Activated naive CD4-positive, alpha-beta T cell treated with anti-CD3 and anti-CD28 coated beads, Interleukin-2, amount 50 U/mL, for 16 hours (primary cell): ENCODE measurements around the gene EXOC4.

ENCODE experiments used
- DNase-seq: peaks from one replicate; pipeline ENCODE4 v3.0.0-alpha.2; 2020

Gene EXOC4

DNA sequence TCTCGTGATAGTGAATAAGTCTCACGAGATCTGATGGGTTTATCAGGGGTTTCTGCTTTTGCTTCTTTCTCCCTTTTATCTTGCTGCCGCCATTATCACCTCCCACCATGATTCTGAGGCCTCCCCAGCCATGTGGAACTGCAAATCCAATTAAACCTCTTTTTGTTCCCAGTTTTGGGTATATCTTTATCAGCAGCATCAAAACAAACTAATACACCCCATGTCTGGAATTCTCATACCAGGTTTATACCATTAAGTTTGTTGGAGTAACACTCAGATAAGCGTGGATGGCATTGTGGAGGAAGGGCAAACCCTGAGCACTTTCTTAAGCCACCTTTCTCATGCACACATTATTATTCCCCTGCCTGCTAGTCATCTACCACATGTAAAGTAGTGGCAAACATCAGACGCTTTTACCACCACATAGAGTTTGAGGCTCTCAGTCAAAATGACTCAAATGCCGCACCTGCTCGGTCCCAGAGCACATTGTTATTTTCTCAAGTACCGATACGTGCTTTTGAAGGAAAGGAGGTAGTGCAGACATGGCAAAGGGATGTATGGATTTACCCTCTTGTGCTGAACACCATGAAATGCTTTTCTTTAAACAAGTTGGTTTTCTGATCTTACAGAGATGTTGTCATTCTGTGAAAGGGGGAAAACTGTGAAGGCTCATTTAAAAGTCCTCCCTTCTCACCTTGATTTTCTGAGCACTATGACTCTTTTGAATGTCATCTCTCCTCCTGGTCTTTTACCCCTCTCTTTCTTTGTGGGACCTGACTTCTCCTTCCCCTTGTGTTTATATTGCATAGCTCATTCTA lies 429.7 kb downstream of the EXOC4 start:
- DNase-seq, result no peak

DNA sequence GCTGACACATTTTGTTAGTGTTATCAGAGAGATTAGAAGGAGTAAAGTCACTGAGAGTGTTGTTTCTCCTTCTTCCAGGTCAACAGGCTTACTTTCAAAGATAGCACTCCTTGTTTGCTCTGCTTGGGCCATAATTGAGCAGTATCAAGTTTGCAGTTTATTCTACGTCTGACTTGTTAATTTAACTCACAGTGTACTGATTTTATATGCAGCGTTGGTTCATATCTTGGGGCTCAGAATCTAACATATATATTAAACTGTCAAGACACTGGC lies 430.2 kb downstream of the EXOC4 start:
- DNase-seq, result no peak

GRCh38 chr7:133688483-133689239 lies 435.8 kb downstream of the EXOC4 start:
- DNase-seq, result no peak

DNA sequence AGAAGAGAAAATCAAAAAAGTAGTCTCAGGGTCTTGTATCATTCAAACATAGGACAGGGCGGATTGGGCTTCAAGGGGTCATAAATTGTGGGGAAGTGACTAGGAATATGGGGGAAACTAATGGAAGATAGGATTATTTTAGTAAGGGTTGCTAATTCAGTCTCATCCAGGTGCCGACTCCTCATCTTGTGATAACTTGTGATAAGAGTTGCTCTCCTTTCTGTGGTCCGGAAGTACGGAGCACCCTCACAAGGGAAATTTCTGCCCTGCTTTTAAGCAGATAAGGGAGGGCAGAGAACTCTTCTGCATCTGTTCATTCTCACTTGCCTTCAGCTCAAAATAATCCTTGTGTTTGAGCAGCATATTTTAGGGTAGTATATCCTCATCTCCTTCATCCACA lies 437.9 kb downstream of the EXOC4 start:
- DNase-seq, result no peak

DNA sequence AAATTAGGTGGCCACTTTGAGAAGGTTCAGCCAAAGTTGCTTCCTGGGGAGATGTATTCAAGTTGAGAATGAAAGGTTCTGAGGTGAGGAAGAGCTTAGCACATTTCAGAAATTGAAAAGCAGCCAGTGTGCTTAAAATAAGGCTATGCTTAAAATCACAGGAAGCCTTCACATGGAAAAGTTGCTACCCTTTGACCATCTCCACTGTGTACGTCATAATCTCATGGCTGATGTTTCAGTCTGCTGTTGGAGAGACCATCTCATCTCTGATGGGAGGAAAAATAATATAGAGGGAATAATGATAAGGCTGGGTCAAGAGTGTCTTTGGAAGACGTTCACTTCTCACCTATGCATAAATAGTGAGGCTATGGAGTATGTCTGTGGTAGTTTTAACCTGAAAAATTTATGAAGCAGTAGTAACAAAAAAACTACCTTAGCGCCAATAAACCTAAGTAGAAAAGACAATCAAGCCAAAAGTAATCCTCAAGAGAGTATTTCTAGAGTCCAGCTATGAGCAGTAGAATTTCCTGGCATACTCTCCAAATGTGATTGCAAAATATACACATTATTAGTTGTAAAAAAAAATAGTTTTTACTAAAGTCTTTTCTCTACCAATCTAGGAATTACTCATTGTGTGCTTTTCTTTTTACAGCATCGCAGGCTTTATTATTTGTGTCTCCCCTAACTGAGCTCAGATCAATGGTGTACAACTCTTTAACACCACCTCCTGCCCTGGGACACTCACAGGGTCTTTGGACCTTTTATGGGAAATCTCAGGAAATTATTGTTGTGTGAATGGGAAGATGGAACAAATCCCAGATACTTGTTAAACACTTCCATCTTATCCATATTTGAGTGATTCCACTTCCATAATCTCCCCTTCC lies 439.1 kb downstream of the EXOC4 start:
- DNase-seq, result no peak

- DNase-seq, result no peak
Measured at GRCh38 chr7:133693281-133693680, 440.4 kb downstream of the EXOC4 start.

DNA sequence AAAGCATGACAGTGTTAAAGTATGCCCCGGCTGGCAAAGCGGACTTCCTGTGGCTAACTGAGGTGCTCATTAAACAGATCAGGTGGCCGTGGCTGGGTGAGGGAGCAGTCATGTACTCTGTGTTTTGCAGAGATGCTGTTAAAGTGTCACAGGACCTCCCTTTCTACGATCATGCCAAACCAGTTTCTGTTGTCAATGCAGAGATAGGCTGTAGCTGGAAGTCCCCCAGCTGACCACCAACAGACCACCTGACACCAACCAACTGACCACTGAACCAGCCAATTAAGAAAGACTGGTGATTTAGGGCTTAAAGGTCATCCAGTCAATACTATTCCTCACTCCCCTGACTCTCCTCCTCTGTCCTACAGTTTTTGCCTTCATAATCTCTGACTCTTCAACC lies 443.2 kb downstream of the EXOC4 start:
- DNase-seq, result no peak

- no peak for DNase-seq
Measured at GRCh38 chr7:133697585-133697984, 444.7 kb downstream of the EXOC4 start.

GRCh38 chr7:133698127-133698526 lies 445.2 kb downstream of the EXOC4 start:
- no peak for DNase-seq

DNA sequence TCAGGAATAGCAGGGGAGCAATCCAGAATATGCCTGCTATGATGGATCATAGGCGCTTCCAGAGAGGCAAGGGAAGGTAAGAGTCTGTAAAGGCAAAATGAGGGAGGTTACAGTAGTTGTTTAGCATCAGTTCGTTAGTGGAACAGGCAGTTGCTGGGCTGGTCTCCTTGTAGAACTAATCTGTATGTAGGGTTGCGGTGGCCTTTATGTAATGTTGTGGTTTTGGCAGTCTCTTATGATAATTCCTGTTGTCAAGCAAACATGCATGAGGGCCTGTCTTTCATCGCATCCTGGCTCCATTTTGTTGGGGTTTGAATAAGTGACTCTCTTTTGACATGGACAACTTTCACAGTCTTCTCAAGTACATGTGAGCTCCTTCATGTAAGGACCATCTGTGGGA lies 446.5 kb downstream of the EXOC4 start:
- no peak for DNase-seq

- no peak for DNase-seq
Measured at GRCh38 chr7:133702078-133702477, 449.2 kb downstream of the EXOC4 start.

- DNase-seq, result no peak
Measured at GRCh38 chr7:133702960-133703359, 450.1 kb downstream of the EXOC4 start.

- DNase-seq, result no peak
Measured at GRCh38 chr7:133703547-133703946, 450.7 kb downstream of the EXOC4 start.

DNA sequence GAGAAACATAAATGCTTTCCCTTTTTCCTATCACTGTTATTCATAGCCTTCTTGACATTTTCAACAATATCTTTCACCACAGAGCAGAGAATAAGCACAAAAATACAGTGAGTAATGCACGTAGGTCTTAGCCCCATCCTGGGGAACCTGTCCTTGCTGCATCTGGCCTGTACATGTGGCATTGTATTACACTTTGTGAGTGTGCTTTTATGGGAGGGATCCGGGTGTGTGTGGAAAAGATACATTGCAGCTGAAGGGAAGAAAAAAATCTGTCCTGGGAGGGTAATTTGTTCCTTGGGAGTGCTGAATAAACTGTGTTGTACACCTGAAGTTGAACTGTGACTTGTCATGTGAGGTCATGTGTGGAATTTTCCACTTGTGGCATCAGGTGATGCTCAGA lies 451.6 kb downstream of the EXOC4 start:
- no peak for DNase-seq

GRCh38 chr7:133705596-133705995 lies 452.7 kb downstream of the EXOC4 start:
- DNase-seq, result no peak

- DNase-seq, result no peak
Measured at GRCh38 chr7:133706016-133706415, 453.1 kb downstream of the EXOC4 start.

DNA sequence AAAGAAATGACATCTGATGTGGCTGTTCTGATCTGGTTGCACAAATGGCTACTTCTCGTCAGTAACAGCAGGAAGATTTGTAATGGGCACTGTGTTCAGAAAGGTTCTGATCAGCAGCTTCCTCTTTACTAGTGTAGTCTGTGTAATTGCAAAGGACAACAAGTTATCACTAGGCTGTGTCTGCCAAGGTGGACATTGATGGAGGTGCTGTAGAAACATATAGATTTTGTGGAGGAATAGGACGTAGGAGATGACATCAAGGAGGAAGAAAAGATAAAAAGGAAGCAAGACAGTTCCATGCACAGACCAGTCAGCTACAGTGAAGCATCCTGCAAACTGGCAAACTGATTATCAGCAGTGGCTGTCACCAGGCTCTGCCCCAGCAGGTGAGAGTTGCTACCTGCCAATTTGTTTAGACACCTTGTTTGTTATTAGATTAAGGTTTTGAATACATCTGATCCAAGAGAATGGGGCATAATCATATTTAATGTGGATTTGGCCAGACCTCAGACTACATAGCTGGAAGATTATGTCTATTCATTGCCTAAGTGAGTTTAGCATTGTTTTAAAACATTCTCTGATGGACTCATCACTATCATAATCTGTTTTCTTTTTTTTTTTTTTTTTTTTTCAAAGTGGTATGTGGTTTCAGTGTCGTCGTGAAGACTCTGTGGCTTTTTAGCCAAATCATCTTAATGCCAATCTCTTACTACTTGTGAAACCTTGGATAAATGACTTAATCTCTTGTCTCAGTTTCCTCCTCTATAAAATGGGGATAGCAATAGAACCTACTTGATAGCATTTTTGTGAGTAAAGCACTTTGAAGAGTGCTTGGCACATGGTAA lies 456.4 kb downstream of the EXOC4 start:
- no peak for DNase-seq

DNA sequence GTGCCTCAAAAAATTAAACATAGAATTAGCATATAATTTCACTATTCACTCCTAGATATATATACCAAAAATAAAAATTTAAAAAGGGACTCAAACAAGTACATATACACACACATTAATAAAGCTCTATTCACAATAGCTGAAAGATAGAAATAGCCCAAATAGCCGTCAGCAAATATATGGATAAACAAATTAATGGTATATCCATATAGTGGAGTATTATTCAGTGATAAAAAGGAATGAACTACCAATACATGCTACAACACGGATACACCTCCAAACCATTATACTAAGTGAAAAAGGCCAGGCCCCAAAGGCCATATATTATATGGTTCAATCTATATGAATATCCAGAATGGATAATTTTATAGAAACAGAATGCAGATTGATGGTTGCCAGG lies 459.7 kb downstream of the EXOC4 start:
- no peak for DNase-seq

- DNase-seq, result no peak
Measured at GRCh38 chr7:133714654-133715053, 461.8 kb downstream of the EXOC4 start.

GRCh38 chr7:133718131-133718530 lies 465.3 kb downstream of the EXOC4 start:
- DNase-seq, result no peak

GRCh38 chr7:133723044-133723443 lies 470.2 kb downstream of the EXOC4 start:
- no peak for DNase-seq

DNA sequence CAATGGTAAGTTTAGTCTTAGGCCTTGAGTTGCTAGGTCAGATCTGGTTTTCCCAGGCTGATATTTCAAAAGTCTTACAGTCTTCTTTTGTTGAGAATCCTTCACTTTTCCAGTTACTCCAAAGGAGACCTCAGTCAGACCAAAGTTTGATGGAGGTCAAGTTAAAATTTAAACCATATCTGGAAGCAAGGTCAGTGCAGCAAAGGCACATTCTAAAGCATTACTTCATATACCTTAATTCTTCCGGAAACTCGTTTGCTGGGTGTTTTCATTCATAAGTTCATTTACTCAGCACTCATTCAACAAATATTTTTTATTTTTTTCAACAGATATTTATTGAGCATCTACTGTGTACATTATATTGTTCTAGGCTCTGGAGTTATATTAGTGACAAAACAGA lies 471.3 kb downstream of the EXOC4 start:
- DNase-seq, result no peak

- no peak for DNase-seq
Measured at GRCh38 chr7:133724694-133725093, 471.8 kb downstream of the EXOC4 start.
